GM18868 (cell line): ENCODE results near the gene ODC1.
"Not testable (repeated sequence)": the region's sequence is repeated elsewhere in the genome, so short reads cannot be mapped to it uniquely, and the experiment has no call there.

Experiments
- ATAC-seq: cut with Tn5 transposase; IDR thresholded peaks from one replicate; pipeline ENCODE4 v1.9.1; 2021; ENCODE audit warnings: mild to moderate bottlenecking, moderate library complexity; ENCODE audit not compliant: unreplicated experiment

The ODC1 gene

DNA sequence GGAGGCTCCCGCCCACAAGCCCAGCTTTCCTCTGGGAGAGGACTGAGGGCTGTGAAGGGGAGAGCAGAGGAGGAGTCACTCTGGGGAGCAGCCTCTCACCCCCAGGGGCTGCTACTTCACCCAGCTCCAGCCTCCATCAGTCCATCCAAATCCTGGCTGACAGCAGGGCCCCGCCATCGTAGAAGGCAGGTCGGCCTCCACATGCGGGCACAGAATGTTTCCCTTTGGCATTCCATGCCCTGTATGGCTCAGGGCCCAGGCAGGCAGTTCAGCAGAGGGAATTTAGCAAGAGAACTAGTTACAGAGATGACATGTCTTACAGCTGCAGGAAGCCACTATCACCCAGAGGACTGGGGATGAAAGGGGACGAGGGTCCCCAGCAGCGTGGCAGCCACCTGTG lies 6.4 kb upstream of the ODC1 start:
- ATAC-seq: no peak

DNA sequence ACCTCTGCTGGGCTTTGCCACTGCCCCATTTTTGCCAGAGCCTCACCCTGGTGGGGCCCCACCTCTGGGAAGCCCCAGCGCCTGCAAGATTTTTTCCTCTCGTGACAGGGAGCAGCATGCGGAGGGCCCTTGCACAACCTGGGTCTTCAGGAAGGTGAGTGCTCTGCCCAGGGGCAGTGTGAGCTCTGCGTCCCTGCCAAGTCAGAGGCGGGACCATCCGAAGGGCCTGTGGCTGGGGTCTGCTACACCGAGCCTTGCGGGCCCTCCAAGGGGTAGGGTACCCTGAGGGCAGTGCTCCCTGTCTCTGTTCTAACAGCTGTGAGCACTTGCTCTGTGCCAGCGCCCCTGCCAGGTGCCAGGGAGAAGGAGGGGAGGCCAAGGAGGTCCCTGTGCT lies 5.8 kb upstream of the ODC1 start:
- no peak for ATAC-seq

DNA sequence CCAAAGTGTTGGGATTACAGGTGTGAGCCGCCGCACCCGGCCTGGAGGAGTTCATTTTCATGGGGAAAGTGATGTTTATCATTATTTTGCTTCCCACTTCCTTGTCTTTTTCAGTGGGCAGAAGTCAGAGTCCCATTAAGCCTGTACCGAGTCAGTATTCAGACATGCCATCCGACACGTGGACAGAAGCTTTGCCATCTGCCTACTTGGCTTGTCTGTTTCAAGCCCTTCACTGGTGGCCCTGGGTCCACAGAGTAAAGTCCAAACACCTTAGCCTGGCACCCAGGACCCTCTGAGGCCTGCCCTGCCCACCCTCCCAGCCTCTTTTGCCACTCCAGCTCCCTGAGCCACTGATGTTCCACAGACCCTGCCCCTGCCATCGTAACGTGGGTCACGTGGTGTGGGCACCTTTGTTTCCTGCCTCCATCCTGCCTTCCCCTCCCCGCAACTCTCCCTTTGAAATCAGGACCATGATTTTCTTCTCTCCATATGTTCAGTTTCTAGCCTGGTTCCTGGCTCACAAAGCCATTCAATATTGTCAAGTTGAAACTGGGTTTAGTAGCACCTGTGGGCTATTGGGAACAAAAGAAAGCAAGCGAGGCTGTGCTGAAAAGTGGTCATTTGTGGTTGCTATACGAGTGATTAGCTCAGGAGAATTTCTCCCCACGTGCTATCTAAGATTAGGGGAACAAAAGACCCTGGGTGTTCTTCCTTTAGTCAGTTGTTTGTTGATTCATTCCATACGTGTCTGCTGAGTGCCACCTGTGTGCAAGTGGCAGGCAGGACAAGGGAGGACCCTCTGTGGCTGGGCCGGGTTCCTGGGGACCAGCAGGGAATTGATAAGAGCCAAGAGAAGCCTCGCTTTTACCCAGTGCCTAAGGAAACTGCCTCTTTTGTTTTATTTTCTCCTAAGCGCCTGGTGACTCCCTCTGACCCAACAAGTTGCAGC lies 5.1 kb upstream of the ODC1 start:
- no peak for ATAC-seq

DNA sequence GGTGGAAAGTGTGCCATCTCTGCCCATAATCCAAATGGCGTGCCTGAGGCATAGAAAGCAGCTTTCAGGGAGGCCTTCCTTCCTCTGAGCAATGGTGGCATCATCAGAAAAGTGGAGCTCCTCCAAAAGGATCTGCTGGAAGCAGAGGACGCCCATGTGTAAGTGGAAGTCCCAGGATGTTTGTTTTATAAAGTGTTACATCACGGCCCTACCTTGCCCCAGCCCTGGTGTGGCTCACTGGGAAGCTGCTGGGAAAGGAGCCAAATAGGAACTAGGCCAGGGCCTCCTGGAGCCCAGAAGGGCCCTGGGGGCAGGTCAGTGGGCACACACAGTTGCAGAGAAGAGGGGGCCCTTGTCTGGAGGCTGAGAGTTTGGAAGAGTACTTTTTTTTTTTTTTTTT lies 4.2 kb upstream of the ODC1 start:
- no peak for ATAC-seq

DNA sequence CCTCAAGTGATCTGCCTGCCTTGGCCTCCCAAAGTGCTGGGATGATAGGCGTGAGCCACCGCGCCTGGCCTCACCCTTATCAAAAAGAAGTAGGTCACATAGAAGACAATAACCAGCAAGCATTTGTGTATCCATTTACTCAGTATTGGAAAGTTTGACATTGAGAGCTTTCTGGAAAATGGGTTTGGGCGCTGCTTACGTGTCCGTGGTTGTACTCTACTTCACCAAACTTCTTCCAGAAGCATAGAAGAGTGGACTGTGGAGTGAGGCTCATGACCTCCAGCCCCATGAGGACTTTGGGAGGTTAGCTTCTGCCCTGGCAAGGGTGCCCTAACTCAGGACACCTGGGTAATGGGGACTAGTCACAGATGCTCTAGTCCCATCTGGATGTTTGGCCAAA lies 3.7 kb upstream of the ODC1 start:
- ATAC-seq: no peak

DNA sequence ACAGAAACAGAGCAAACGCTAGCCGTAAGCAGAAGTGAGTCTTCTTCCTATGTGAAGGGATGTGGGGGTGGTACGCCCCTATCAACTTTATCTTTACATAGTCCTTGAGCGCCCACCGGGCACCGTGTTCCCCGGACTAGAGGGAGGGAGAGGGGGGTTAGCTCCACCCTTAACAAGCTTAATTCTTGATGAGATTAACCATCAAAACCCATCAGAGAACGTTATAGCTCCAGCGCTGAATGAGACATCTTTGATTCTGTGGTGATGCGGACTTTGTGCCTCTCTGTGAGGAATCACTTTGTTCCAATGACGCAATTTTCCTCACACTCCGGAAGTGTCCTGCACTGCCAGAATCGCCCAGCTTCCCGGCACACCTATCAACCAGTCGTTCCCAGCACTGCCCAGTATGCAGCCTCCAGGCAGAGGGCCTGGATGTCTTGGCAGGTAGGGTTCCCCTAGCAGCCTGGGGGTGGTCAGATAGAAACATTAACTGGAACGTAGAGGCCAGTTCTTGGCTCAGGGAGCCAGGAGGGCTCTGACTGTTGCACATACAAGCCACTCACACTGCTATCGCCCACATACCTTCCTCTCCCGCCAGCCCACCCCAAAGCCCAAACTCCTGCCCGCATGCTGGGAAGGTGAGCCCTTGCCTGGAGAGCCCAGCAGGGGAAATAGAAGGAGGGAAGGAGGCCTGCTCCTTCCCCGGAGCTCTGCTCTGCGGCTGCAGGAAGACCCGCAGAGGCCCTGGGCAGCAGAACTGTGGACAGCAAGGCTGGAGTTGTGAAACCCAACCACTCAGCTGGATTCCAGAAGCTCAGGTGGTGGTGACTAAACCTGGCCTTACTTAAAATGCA lies 1.9 kb upstream of the ODC1 start:
- no peak for ATAC-seq

DNA sequence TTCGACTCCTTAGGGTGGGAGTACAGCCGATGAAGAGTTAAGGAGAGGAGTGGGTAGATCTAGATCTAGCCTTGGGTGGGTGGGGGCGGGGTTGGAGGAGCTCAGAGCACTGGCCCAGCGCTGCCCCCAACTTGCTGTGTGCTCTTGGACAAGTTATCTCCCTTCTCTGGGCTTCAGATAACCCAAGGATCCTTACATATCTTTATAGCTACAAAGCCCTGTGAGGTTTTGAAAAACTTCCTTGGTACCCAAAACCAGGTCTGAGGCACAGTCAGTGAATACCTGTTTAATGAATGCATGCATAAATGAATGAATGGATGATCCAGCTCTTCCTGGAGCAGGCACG lies 1.3 kb upstream of the ODC1 start:
- no peak for ATAC-seq

DNA sequence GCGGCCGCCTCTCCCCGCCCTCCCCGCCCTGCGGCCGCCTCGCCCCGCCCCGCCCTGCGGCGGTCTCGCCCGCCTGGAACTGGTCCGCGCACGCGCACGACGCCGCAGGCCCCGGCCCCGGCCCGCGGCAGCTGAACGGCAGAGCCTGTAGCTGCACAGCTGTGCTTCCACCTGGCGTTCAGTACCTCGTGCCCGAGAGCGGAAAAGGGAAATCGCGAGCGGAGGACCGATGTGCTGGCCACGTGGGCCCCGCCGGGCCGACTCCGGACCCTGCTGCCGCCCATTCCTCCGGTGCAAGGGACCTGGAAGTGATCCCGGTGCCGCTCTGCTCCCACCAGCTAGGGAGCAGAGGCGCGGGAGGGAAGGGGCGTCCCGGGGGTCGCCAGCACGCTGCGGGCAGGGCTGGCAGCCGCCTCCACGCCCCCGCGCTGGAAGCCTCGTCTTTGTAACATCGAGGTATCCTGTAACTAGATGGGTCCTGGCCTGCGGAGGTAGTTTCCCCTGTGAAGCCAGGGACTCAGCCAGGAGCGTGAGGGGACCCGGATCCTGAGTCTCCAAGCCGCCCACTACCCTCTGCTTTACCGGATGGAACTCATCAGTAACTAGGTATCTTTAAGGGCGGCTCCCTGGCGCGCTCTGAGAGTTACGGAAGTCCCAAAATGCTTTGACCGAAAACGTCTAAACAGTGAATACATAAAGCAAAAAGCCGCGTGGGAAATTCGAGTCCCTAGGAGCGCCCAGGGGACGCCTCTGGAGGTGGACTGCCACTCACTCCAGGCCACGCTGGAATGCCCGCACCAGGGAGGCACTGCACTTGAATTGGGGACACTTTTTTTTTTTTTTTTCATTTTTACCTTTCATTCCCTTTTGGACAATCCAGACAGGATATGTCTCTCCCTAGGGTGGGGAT lies 704 bp upstream of the ODC1 start:
- peak; percentile 53 for ATAC-seq

DNA sequence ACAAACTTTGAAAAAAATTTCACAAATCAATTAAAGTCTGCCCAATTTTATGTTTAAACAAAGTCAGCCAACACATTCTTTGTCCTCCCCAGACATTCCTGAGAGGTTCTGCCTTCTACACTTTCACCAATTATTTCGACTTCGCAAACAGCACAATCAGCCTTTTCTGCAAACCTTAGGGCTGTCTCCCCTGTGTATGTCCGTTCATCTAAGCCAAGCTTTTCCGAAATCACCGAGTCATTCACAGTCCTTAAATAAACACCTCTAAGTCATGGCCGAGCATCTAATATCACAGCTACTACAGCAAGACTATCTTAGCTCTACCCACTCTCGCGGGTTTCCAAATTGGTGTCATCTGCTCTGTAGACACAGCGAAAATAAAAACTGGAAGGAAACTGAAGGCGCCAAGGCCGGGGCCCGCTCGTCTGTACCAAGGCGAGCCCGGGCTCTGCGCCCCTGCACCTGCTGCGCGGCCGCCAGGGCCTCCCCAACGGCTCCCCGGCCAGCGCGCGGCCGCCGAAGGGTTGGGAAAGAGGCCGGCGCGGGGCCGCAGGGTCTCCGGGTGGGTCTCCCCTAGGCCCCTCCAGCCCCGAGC lies 730 bp downstream of the ODC1 start:
- peak; percentile 25 for ATAC-seq

DNA sequence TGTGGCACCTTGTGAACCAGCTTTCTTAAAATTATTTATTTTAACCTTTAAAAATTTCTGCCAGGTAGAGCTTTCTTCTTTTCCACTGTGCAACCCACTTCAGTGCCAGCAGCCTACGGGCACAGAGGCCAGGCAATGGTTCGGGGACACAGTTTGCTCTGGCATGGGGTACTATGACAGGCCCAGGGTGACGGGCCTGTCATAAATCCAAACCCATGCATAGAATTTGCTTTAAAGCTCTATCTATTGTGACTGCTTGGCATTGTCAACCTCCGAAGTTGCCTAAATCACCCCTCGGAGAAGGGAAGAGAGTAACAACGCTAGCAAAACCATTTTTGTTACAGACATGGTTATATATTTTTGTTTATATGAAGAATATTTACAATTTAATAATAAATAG lies 1.5 kb downstream of the ODC1 start:
- ATAC-seq: no peak

DNA sequence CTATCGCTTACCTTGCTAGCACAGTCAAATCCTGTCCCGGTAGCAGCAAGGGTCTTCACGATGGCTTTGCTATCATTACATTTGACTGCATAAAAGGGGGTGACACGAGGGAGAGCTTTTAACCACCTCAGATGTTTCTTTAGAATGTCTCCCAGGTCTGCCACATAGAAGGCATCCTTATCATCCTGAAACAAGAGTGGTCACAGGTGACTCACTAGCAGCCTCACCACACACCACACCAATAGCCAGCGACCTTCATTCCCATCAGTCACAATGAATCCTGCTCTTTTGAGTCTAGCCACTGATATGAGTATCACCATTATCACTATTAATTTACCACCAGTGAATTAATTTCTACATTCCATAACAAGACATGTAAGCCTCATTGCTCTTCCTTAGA lies 3.7 kb downstream of the ODC1 start:
- ATAC-seq: no peak

DNA sequence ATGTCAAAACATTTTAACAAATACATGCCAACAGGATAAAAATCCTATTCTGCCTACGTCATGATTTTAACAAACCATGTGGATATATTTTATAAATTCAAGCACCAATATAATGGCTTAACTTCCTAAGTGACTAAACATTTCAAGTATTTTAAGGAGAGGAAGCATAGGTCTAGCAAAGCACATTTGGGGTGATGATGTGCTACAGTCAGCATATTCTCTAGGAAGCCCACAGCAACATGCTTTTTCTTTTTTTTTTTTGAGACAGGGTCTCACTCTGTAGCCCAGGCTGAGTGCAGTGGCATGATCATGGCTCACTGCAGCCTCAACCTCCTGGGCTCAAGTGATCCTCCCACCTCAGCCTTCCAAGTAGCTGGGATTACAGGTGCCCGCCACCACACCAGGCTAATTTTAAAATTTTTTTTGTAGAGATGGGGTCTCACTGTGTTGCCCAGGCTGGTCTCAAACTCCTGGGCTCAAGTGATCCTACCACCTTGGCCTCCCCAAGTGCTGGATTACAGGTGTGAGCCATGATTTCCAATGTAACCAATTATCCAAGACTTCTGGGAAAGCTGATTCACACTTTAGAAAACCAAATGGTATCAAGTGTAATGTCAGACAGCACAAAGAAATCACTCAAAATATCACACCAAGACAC lies 5.5 kb downstream of the ODC1 start:
- ATAC-seq: not testable (repeated sequence)

DNA sequence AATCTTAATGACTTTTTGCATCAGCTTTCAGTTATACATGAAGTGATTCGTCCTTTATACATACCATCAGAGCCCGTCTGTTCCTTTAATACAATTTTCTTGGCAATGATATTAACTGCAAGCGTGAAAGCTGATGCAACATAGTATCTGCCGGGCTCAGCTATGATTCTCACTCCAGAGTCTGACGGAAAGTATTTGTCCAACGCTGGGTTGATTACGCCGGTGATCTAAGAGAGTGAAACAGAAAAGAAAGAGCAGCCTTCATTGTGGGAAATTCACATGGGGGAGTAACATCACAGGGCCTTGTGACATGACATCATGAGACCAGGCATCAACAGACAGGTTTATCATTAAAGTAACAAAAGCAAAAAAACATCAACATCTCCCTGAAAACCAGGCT lies 6.2 kb downstream of the ODC1 start:
- ATAC-seq: no peak

DNA sequence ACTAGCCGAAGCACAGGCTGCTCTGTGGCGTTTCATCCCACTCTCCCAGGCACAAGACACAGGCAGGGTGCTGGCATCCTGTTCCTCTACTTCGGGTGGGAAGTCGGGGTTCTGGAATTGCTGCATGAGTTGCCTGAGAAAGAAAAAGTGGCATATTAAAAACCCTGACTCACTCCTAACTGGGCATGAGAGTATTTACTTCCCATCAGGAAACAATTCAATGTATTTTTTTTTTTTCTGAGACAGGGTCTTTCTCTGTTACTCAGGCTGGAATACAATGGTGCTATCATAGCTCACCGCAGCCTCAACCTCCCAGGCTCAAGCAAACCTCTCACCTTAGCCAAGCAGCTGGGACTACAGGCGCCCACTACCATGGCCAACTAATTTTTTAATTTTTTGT lies 7.4 kb downstream of the ODC1 start:
- no peak for ATAC-seq

DNA sequence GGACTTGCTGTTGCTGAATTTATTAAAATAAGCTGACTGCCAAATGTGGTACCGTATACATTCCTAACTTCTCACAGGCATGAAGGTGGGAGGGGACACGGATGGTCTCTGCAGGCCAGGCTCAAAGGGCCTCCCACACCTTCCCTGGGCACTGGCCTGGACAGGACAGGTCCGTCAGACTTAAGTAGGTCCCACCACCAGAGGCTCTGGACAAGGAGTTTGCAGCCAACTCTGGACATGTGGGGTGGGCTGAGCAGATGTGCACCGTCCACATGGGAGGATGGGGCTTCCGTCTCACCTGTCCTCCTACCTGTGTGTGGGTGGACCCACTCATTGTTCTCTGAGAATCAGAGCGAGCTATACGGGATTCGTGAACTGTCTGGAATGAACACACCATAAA lies 8.2 kb downstream of the ODC1 start:
- no peak for ATAC-seq

DNA sequence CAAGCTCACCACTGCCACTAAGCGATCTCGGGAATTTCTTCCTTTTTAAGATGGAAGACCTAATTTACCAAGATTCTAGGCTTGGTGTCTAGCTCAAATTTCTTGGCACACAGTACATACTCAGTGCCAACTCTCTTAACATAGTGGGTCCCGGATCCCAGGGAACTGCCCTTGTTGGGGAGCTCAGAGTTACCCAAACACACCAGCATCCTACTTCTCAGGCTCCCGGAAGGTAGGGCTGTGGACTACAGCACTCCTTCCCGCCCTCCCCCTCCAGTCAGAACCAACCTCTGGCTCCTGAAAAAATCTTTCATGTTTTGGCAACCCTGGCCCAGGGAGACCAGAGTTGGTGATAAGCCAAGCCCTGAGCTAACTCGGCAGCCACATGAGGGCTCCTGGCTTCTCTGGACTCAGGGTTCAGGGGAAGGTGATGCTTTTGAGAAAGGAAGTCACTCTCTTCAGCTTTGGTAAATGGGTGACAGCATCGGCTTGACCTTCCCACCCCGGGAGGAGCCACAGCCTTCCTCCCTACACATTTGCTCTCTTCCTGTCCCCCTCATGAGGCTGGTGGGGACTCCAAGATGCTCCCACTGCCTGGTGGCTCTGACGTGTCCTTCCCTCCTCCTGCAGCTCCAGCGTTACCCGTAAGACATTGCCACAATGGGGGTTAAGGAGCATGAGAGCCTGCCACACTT lies 8.8 kb downstream of the ODC1 start:
- no peak for ATAC-seq

DNA sequence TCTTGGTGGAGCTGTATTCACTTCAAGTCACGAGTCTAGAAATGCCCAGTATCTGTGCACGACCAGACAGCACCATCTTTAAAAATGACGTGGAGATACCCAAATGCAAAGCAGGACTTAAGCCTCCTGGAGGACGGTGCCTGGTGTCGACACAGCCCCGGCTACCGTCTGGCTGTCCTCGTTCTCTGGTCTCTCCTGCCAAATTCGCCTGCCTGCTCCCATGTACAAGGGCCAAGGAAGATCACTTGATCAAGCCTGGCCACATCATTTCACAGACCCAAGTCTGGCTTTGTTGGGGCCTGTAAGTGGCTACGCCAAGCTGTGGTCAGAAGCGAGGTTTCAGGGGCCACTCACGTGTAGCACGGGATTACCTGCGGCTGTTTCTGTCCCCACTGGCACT lies 9.4 kb downstream of the ODC1 start:
- no peak for ATAC-seq

DNA sequence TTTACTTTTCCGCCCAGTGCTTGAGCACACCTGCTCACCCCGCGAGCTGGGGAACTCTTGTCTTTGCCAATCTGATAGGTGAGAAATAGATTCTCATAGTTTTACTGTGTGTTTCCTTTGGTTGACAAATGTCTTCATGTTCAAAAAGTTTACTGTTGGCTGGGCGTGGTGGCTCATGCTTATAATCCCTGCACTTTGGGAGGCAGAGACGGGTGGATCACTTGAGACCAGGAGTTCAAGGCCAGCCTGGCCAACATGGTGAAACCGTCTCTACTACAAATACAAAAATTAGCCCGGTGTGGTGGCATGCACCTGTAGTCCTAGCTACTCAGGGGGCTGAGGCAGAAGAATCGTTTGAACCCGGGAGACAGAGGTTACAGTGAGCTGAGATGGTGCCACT lies 10.3 kb downstream of the ODC1 start:
- ATAC-seq: no peak

DNA sequence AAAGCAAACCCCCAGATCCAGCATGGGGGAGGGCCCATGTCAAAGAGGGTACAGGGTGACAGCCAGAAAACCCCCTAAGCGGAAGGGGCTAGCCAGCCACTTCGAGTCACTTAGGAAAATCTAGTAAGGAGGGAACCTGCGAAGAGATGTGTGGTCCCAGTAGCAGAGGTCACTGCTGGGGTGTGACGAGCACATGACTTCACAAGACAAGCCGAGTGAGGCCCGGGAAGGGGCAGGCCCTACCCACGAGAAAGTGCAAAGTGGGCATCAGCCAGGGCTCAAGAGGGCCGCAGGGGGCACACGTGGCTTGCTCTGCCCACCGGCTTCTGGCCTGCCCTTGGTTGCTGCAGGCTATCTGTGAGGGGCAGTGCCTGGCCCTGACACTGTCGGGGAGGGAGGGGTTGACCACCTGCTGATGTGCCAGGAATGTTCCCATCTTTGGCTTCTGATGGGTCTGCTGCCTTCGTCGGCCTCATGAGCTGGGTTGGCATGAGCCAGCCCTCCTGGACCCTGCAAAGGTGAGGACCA lies 11.5 kb downstream of the ODC1 start:
- no peak for ATAC-seq
